GM21360 (cell line): ENCODE measurements around the gene BMPR1B.
A peak's percentile ranks its signal among the peaks of the same experiment; 100 is the strongest.
"Not testable (repeated sequence)": the region's sequence is repeated elsewhere in the genome, so short reads cannot be mapped to it uniquely, and the experiment has no call there.

Source experiments
- ATAC-seq: cut with Tn5 transposase; IDR thresholded peaks from one replicate; pipeline ENCODE4 v1.9.1; 2021; ENCODE audit warnings: mild to moderate bottlenecking, moderate library complexity; ENCODE audit not compliant: unreplicated experiment

BMPR1B gene

DNA sequence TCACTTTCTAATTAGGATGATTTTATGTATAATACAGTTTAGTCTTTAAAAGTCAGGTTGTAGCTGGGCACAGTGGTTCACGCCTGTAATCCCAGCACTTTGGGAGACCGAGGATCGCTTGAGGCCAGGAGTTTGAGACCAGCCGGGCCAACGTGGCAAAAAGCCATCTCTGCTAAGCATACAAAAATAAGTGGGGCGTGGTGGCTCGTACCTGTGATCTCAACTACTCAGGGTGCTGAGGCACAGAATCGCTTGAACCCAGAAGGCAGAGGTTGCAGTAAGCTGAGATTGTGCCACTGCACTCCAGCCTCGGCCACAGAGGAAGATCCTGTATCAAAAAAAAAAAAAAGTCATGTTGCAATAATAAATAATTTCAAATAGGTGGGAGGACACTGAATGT, 364.2 kb downstream of the BMPR1B start:
- no peak for ATAC-seq

DNA sequence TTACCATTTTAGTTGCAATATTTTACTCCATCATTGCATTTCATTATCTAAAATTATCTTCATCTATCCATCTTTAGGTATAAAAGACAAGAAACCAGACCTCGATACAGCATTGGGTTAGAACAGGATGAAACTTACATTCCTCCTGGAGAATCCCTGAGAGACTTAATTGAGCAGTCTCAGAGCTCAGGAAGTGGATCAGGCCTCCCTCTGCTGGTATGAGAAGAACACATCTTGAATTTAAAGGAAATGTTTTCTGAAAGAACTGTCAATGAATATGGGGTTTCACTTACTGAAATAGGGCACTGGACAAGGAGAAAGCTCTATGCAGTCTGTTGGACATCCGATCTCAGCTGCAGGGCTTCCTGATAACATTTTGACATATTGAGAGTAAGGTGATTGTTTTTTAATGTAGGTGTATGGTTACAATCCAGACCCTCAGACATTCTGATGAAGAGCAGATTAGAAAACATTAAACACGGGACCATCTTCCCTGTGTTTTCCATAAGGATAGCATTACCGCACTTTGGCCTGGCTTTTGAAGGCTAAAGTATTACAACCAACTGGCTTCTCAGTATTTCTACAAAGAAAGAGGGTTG, 367.2 kb downstream of the BMPR1B start:
- ATAC-seq, result no peak

DNA sequence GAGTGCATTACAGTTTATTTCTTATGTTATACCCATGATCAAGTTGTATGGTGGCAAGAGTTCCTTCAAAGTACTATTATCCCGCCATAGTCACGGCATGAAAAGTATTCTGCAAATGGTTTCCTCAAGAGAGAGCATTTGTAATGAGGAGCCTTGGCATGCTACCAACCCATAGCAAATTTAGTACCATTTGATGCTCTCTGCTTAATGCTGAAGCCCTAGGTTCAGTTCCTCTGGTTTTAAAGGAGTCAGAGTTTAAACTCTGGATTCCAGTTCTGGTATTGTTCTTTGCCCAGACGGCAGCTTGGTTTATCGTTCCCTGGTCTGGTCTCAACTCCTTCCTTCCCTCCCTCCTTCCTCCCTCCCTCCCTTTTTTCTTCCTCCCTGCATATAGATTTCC, 371.3 kb downstream of the BMPR1B start:
- no peak for ATAC-seq

DNA sequence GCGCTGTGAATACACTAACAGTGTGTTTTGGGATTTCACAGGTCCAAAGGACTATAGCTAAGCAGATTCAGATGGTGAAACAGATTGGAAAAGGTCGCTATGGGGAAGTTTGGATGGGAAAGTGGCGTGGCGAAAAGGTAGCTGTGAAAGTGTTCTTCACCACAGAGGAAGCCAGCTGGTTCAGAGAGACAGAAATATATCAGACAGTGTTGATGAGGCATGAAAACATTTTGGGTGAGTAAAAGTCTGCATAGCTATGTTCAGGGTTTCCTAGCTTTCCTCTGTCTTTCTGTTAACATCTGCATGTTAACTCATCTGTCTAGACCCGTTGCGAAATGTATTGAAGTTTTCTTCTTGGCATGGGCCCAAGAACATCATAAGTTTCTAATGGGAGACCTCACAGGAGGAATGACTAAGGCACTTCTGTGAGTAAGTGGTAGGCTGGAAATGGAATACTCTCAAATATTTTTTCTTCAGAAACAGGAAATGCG, 372.1 kb downstream of the BMPR1B start:
- no peak for ATAC-seq

DNA sequence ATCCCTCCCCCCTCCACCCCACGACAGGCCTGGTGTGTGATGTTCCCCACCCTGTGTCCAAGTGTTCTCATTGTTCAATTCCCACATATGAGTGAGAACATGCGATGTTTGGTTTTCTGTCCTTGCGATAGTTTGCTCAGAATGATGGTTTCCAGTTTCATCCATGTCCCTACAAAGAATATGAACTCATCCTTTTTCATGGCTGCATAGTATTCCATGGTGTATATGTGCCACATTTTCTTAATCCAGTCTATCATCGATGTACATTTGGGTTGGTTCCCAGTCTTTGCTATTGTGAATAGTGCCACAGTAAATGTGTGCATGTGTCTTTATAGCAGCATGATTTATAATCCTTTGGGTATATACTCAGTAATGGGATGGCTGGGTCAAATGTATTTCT, 376.3 kb downstream of the BMPR1B start:
- ATAC-seq, result not testable (repeated sequence)

DNA sequence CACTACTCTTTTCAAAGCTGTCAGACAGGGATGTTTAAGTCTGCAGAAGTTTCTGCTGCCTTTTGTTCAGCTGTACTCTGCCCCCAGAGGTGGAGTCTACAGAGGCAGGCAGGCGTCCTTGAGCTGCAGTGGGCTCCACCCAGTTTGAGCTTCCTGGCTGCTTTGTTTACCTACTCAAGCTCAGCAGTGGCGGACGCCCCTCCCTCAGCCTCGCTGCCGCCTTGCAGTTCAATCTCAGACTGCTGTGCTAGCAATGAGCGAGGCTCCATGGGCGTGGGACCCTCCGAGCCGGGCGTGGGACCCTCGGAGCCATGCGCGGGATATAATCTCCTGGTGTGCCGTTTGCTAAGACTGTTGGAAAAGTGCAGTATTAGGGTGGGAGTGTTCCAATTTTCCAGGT, 381.7 kb downstream of the BMPR1B start:
- ATAC-seq, result not testable (repeated sequence)

DNA sequence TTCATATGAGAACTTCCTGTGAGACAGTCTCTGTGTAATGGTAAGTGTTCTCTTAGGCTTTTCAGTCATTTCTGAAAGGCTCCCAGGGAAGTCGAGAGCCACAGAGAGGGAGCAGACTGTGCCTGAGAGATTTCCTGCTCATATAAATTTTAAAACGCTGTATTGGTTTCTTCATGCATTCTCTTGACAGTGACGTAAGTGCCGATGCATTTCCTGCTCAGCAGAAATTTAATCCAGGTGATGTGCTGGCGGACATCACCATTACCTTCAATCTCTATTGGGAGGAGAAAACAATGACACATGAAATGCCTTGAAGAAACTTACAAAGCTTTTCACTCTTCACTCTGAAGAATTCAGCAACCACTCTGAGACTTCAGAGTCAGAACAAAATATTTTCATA, 383.6 kb downstream of the BMPR1B start:
- ATAC-seq, result no peak

DNA sequence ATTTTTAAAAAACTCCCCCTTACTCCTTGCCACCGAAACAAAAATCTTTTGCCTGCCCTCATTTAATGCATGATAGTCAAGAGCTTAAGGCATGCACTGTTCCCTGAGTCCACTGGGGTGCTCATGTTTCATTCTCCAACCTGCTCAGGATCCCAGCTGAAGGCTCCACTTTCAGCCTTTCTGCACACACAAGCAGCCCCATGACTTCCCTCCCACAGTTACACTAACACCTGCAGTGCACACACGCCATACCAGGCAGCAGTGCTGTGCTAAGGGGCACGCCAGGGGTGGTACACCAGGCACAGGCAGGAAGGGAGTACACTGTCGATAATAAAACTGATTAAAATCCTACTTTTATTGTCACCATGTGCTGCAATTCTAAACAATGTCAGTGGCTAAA, 385.2 kb downstream of the BMPR1B start:
- ATAC-seq, result no peak

DNA sequence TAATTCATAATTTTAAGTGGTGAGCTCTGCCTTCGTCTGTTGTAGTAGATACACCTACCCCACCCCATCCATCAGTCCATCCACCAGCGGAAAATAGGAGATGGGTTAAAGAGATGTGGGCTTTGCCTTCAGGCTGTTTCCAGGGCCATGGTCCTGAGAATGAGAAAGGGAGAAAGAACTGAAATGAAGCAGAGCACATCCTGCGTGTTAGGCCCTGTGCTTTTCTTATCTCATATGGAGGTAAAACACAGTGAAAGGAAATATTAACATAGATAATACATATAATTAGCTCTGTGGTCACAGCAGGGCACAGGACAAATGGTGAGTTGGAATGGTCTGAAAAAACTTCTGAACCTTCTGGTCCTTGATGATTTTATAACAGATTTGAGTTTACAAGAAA, 393.5 kb downstream of the BMPR1B start:
- no peak for ATAC-seq

DNA sequence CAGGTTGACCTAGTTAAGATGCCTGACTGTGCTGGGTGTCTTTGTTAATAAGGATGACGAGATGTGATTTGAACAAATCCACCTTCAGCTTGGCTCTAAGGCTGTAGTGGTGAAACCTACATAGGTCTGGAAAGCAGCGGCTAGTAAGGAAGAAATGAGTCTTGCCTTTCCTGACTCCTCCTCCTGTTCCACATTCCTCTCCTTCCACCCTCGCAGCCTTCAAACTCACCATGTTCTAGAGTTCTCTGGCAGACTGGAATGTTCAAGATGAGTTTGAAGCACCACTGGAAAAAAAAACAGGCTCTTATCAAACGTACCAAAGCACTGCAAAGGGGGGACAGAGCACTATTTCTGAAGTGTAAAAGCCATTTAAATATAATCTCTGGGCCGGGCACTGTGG, 395.4 kb downstream of the BMPR1B start:
- ATAC-seq, result no peak

DNA sequence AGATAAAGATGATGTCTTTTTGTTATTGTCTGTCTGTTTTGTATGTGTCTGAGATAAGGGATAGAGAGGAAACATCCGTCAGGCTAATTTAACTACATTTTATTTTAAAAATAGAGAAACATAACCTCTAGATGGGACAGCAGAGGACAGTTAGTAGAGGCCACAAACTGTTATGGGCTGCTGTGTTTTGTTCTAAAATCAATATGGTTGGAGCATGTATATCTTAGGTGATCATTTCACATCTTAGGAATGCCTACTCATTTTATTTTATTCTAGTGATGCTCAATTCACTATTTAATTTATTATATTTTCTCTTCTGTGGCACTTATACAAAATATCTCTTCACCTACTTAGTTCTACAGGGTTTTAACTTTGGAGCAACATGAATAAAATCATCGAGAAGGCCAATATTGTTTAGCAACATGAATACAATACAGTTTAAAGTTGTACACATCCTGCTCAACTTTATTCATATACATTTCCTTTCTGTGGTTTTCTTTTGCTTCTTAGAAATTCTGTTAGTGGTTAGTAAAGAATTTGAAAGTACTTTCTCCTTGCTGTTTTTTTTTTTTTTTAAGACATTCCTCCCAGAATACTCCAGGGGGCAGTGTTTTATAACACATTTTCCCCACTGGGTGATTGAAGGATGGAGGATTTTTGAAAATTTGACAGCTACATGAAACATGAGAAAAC, 398.1 kb downstream of the BMPR1B start:
- peak; percentile 58 for ATAC-seq

DNA sequence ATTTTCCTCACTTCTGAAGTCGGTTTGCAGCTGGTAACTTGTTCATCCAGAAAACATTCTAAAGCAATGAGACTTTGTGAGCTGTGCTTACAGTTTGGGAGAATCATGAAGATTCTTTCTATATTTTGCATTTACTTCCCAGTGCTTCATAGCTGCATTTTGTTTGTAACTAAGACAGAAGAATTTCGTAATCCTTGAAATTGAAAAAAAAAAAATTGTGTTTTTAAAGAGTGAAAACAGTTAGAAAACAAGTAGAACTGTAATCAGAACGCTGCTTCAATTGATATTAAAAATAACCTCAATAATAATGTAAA, 398.7 kb downstream of the BMPR1B start:
- ATAC-seq, result no peak

DNA sequence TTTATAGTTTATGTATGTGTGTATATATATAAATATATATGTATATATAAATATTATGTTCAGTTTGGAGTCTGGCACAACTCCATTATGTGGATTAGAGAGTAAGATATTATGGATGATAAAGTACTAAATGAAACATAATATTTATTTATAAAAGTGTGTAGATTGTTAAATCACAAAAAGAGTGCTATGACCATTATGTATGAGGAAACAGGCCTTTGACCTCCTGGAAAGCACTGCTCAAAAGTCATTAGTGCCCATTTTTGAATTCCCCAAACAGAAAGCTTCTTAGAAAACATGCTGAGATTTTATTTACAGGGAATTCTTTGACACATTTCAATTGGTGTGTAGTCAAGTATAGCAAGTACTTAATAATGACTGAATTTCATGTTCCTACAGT, 399.8 kb downstream of the BMPR1B start:
- no peak for ATAC-seq

DNA sequence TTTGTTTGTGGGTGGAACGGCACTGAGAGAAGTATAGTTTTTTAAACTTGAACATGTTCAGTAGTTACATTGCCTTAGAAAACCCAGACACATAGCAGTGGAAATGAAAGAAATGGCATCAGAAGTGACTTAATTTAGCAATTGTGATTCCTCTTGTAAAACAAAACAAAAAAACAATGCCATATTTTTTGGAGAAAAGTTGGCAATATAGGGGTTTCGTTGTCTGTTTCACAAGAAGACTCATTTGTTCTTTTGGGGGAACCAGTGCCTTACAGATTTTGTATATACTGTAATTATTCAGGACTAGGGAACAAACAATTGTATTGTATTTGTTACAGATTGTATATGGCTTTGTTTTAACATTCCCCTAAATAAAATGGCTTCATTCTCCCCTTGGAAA, 400.3 kb downstream of the BMPR1B start:
- ATAC-seq, result no peak

DNA sequence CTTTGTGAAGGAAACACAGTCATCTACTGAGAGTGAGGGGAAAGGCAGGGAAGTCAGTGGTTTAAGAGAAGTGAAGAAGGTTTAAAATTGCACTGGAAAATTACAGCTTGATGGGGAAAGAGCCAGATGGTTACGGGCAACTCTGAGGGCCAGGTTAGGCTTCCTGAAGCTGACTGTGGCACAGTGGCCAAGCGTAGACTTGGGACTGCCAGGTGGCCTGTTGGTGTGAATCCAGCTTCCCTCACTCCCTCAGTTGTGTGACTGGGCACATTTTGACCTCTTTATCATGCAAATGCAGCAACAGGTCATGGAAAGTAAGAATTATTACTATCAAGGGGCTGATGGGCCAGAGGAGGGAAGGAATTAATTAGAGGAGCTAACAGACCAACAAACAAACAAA, 400.9 kb downstream of the BMPR1B start:
- no peak for ATAC-seq

DNA sequence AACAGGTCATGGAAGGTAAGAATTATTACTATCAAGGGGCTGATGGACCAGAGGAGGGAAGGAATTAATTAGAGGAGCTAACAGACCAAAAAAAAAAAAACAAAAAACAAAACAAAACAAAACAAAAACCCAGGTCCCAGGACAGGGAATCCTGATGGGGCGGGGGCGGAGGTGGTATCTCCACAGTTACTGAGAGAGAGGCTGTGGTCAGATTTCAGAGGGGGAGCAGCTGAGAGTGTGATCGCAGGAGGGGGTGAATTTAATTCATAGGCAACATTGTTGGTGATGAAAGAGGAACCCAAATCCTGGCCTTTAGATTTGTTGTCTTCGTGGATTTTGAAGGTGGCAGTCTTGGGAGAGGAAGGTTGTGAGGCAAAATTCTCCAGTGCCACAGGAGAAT, 401.6 kb downstream of the BMPR1B start:
- no peak for ATAC-seq

DNA sequence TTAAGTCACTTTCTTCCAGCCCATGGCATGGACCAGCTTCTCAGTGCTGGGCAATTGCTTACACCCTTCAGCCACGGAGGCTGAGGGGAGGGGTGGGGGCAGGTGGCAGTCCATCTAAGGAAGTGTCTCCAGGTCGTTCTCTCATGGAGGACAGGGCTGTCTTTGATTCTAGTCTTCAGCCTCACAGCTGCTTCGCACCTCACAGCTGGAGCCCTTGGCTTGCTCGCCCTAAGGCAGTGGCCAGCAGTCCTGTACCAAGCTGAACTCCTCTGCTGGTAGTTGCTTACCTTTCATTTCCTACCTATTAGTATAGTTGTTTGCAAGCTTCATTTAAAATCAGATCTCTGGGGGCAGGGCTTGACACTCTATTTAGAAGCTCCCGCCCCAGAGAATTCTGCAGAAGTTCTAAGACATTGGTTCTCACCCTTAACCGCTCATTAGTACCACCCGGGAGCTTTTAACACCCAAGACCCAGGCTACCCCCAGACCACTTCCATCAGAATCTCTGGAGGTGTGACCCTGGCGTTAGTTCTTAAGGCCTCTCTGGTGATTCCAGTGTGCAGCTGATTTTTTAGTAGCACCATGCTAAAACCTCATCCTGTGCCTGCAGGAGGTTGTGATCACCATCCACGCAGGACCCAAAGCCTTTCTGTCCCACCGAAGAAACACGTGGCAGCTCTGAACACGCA, 404.2 kb downstream of the BMPR1B start:
- no peak for ATAC-seq

DNA sequence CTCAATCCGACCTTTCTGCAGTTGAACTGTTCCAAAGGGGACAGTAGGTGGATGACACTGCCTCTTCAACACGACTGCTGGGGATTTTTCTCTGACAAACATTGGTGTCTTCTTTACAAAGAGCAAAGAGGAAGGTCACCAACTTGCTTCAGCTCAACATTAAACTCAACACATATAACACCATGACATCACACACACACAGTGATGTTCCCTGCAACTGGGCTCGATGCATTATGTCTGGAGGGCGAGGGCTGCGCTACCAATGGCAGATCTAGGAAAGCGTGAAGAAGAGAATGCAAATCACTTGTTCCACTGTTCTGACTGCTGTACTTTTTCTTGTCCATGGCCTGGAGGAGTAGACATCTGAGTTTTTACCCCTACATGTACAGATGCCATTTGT, 405.1 kb downstream of the BMPR1B start:
- ATAC-seq, result no peak

DNA sequence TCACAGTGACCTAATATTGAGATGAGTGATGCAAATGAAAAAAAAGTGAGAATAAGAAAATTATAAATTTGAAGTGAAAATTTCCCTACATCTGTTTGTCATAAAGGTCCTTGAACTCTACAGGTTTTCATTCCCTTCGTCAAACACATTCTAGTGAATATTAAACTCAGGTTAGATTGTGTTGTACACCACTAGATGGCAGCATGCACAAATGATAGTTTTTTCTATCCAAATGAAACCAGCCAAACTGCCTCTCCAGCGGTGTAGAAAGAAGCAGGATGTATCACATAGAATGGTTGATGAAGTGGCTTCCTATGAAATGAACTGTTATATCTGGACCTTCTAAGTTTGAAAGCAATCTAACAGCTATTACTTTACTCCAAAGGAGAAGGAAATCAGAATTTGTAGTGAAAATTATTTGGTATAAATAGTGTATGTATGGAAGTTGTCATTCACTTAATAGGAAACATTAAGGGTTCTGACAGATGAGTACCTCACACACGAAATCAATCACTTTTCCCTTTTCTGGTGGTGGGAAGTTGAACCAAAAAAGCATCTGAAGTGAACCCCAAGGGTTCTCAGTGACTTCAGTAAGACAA, 408.3 kb downstream of the BMPR1B start:
- ATAC-seq, result peak; percentile 72

DNA sequence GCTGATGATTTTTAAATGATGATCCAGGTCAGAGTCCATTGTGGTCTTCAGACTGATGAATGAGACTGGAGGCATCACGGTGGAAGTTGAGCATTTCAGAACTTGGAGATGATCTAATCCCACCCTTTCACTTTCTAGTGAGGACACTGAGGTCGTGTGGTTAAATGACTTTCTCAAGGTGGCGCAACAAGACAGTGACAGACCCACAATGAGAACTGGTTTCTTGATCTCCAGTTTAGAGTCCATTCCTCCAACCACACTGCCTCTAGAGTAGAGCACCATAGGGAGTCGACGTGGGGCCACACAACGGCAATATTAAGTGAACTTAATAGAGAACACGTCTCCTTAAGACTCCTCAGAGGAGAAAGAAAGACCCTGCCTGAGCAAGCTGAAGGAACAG, 410.1 kb downstream of the BMPR1B start:
- no peak for ATAC-seq

DNA sequence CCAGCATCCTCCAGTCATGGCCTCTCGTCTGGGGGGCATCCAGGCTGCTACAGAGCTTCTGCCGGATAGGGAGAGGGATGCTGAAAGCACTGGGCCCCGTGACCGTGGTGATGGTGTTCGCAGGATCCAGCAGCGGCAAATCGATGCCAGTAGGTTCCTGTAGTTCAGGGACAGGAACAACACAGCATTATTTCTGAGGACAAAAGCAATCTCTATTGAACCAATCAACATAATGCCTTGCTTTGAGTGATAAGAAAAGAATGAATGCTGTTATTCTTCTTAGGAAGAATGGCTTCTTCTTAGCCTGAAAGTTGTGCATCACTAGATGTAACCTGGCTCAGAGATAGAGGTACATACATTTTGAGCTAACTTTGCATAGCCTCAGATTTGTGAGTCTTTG, 412.4 kb downstream of the BMPR1B start:
- ATAC-seq, result no peak

DNA sequence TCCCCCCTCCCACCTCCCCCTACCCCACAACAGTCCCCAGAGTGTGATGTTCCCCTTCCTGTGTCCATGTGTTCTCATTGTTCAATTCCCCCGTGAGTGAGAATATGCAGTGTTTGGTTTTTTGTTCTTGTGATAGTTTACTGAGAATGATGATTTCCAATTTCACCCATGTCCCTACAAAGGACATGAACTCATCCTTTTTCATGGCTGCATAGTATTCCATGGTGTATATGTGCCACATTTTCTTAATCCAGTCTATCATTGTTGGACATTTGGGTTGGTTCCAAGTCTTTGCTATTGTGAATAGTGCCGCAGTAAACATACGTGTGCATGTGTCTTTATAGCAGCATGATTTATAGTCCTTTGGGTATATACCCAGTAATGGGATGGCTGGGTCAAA, 413.6 kb downstream of the BMPR1B start:
- ATAC-seq, result not testable (repeated sequence)
